Stimulated activated CD8-positive, alpha-beta memory T cell treated with anti-CD3 and anti-CD28 coated beads, Interleukin-7, amount 100 ng/mL, for 48 hours (primary cell): Measurements from ENCODE around the gene RALGAPA1.
A peak's percentile ranks its signal among the peaks of the same experiment; 100 is the strongest.
"Not testable (repeated sequence)": the region's sequence is repeated elsewhere in the genome, so short reads cannot be mapped to it uniquely, and the experiment has no call there.

Experiments used
- DNase-seq, 2 donors: peaks; one replicate each; pipeline ENCODE4 v3.0.0-alpha.2; 2020; ENCODE audit warnings: low read depth in 1 of 2; ENCODE audit errors: extremely low read depth in 1 of 2

RALGAPA1 gene

GRCh38 chr14:35808638-35809563, at the start of gene RALGAPA1:
RALGAPA1 (minus strand) TSS chr14:35809295; CDS start chr14:35808835, 460 bp downstream.
- peak; percentile 79 to 87 for DNase-seq

GRCh38 chr14:35858521-35859209, 49.6 kb upstream of the RALGAPA1 start:
- no peak for DNase-seq

- no peak for DNase-seq
These were observed 46.9 kb upstream of the RALGAPA1 start for GRCh38 chr14:35855876-35856481.

GRCh38 chr14:35854696-35855270, 45.7 kb upstream of the RALGAPA1 start:
- DNase-seq, result no peak

- DNase-seq, result no peak
These were observed 44.1 kb upstream of the RALGAPA1 start for GRCh38 chr14:35853225-35853624.

GRCh38 chr14:35851823-35852222, 42.7 kb upstream of the RALGAPA1 start:
- DNase-seq, result no peak

GRCh38 chr14:35849122-35849521, 40.0 kb upstream of the RALGAPA1 start:
- no peak for DNase-seq

GRCh38 chr14:35847636-35848035, 38.5 kb upstream of the RALGAPA1 start:
- DNase-seq, result no peak

GRCh38 chr14:35844494-35844893, 35.4 kb upstream of the RALGAPA1 start:
- no peak for DNase-seq

GRCh38 chr14:35842245-35842644, 33.1 kb upstream of the RALGAPA1 start:
- DNase-seq, result not testable (repeated sequence)

- DNase-seq, result not testable (repeated sequence)
These were observed 32.6 kb upstream of the RALGAPA1 start for GRCh38 chr14:35841704-35842103.

- DNase-seq, result no peak
These were observed 26.3 kb upstream of the RALGAPA1 start for GRCh38 chr14:35835208-35835982.

GRCh38 chr14:35829449-35829848, 20.4 kb upstream of the RALGAPA1 start:
- no peak for DNase-seq

- DNase-seq, result no peak
These were observed 18.8 kb upstream of the RALGAPA1 start for GRCh38 chr14:35827678-35828472.

GRCh38 chr14:35826952-35827416, 17.9 kb upstream of the RALGAPA1 start:
- no peak for DNase-seq

GRCh38 chr14:35826218-35826951, 17.3 kb upstream of the RALGAPA1 start, which contains the start of gene BRMS1L:
BRMS1L (plus strand) TSS chr14:35826338; CDS start chr14:35826517, 179 bp downstream.
- peak; percentile 92 to 98 for DNase-seq

- DNase-seq, result no peak
These were observed 16.8 kb upstream of the RALGAPA1 start for GRCh38 chr14:35825968-35826217.

- DNase-seq, result not testable (repeated sequence)
These were observed 15.5 kb upstream of the RALGAPA1 start for GRCh38 chr14:35824446-35825165.
